Measurements from ENCODE around the gene PIK3R6. TPM values are rescaled to one million over a fixed set of nuclear protein-coding genes. Genes with fewer than 3 reads are reported as not detected.
A peak's percentile ranks its signal among the peaks of the same experiment; 100 is the strongest.

The PIK3R6 gene
- total and polyA plus RNA-seq, 2 experiments from 2014 or later = 0.11 to 0.24 TPM

DNA sequence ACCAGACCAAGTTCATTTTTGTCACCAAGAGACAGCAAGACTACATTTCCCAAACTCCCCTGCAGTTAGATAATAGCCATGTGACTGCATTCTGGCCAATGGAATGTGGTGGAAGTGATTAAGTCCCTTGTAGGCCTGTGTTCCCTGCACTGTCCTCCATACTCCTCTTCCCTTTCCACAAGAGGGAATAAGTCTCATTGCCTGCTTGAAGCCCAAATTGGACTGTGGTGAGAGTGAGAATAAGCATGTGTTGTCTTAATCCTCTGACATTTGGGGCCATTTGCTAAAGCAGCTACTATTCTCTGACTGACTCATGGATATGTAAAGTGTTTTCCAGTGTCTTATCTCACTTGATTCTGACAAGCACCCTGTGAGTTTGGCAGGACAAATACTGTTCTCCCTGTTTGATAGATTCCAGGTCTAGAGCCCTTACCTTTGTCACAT, 20.7 kb downstream of the PIK3R6 start:
- Histone ChIP-seq H3K4me2 (no peak overlapping the region), H3K4me1 (ENCODE audit: insufficient read depth) (no peaks in the 10 kb centered on the region), H3K9me2 (ENCODE audit: insufficient read depth) (0 out of 2 replicates have a peak, but pooled peaks cover 3% of the 10 kb centered on the region), H3K36me3 (ENCODE audit: insufficient read depth) (no peaks in the 10 kb centered on the region; the same call in 1 of the 2 replicates), H3K27me3 (ENCODE audit: insufficient read depth) (no peaks in the 10 kb centered on the region), H2AFZ (peak overlapping the region; percentile 2), H3K27ac (ENCODE audit: low read depth) (no peak overlapping the region), H3K4me3 (no peak overlapping the region), H4K20me1 (replicated peaks; ENCODE audit: insufficient read depth) (no peaks in the 10 kb centered on the region), H3K79me2 (replicated peaks; ENCODE audit: insufficient read depth) (no peaks in the 10 kb centered on the region), H3F3A (replicated peaks; ENCODE audit: low read depth) (no peaks in the 10 kb centered on the region)
- Mint-ChIP-seq H3K27ac (no peak overlapping the region), H3K4me3 (peak overlapping the region; percentile 26; the same call in 2 of the 3 replicates), H3K4me1 (peaks cover 4% of the 10 kb centered on the region; the same call in 1 of the 3 replicates), H3K36me3 (ENCODE audit: low read depth) (no peaks in the 10 kb centered on the region), H3K27me3 (ENCODE audit: insufficient read depth, low read depth, poor library complexity) (peaks cover 4% of the 10 kb centered on the region), H3K9me3 (no peaks in the 10 kb centered on the region)
- DNase-seq (ENCODE audit: low spot score) (peak; percentile 82), ATAC-seq (peak; percentile 100)
- TF ChIP-seq CTCF (conservative IDR thresholded peaks at IDR 0.05; ENCODE audit: low read depth in 2 of 2) (no peak), JUNB (IDR thresholded peaks at IDR 0.05; ENCODE audit: unreplicated experiment) (no peak), EZH2 (IDR thresholded peaks at IDR 0.05; ENCODE audit: low read depth, unreplicated experiment) (no peak), ZNF331 (CRISPR knock-in tag; IDR thresholded peaks at IDR 0.05; ENCODE audit: low read depth) (no peak), ZNF114 (CRISPR knock-in tag; IDR thresholded peaks at IDR 0.05) (no peak), POLR2AphosphoS5 (IDR thresholded peaks at IDR 0.05; ENCODE audit: low read depth) (peak; percentile 56; the same call in 1 of the 2 replicates), NANOG (IDR thresholded peaks at IDR 0.05; ENCODE audit: borderline replicate concordance) (no peak), EZH2phosphoT487 (IDR thresholded peaks at IDR 0.05; ENCODE audit: unreplicated experiment) (no peak), ETS1 (IDR thresholded peaks at IDR 0.05) (peak; percentile 69), CREB1 (CRISPR knock-in tag; IDR thresholded peaks at IDR 0.05; ENCODE audit: low read depth) (no peak), STAT1 (IDR thresholded peaks at IDR 0.05; ENCODE audit: unreplicated experiment) (no peak)
- TF ChIP-seq, protein P1, sequence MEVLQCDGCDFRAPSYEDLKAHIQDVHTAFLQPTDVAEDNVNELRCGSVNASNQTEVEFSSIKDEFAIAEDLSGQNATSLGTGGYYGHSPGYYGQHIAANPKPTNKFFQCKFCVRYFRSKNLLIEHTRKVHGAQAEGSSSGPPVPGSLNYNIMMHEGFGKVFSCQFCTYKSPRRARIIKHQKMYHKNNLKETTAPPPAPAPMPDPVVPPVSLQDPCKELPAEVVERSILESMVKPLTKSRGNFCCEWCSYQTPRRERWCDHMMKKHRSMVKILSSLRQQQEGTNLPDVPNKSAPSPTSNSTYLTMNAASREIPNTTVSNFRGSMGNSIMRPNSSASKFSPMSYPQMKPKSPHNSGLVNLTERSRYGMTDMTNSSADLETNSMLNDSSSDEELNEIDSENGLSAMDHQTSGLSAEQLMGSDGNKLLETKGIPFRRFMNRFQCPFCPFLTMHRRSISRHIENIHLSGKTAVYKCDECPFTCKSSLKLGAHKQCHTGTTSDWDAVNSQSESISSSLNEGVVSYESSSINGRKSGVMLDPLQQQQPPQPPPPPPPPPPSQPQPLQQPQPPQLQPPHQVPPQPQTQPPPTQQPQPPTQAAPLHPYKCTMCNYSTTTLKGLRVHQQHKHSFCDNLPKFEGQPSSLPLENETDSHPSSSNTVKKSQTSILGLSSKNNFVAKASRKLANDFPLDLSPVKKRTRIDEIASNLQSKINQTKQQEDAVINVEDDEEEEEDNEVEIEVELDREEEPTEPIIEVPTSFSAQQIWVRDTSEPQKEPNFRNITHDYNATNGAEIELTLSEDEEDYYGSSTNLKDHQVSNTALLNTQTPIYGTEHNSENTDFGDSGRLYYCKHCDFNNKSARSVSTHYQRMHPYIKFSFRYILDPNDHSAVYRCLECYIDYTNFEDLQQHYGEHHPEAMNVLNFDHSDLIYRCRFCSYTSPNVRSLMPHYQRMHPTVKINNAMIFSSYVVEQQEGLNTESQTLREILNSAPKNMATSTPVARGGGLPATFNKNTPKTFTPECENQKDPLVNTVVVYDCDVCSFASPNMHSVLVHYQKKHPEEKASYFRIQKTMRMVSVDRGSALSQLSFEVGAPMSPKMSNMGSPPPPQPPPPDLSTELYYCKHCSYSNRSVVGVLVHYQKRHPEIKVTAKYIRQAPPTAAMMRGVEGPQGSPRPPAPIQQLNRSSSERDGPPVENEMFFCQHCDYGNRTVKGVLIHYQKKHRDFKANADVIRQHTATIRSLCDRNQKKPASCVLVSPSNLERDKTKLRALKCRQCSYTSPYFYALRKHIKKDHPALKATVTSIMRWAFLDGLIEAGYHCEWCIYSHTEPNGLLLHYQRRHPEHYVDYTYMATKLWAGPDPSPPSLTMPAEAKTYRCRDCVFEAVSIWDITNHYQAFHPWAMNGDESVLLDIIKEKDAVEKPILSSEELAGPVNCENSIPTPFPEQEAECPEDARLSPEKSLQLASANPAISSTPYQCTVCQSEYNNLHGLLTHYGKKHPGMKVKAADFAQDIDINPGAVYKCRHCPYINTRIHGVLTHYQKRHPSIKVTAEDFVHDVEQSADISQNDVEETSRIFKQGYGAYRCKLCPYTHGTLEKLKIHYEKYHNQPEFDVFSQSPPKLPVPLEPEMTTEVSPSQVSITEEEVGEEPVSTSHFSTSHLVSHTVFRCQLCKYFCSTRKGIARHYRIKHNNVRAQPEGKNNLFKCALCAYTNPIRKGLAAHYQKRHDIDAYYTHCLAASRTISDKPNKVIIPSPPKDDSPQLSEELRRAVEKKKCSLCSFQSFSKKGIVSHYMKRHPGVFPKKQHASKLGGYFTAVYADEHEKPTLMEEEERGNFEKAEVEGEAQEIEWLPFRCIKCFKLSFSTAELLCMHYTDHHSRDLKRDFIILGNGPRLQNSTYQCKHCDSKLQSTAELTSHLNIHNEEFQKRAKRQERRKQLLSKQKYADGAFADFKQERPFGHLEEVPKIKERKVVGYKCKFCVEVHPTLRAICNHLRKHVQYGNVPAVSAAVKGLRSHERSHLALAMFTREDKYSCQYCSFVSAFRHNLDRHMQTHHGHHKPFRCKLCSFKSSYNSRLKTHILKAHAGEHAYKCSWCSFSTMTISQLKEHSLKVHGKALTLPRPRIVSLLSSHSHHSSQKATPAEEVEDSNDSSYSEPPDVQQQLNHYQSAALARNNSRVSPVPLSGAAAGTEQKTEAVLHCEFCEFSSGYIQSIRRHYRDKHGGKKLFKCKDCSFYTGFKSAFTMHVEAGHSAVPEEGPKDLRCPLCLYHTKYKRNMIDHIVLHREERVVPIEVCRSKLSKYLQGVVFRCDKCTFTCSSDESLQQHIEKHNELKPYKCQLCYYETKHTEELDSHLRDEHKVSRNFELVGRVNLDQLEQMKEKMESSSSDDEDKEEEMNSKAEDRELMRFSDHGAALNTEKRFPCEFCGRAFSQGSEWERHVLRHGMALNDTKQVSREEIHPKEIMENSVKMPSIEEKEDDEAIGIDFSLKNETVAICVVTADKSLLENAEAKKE (CRISPR knock-in tag; IDR thresholded peaks at IDR 0.05) = no peak
- TF ChIP-seq, protein P2, sequence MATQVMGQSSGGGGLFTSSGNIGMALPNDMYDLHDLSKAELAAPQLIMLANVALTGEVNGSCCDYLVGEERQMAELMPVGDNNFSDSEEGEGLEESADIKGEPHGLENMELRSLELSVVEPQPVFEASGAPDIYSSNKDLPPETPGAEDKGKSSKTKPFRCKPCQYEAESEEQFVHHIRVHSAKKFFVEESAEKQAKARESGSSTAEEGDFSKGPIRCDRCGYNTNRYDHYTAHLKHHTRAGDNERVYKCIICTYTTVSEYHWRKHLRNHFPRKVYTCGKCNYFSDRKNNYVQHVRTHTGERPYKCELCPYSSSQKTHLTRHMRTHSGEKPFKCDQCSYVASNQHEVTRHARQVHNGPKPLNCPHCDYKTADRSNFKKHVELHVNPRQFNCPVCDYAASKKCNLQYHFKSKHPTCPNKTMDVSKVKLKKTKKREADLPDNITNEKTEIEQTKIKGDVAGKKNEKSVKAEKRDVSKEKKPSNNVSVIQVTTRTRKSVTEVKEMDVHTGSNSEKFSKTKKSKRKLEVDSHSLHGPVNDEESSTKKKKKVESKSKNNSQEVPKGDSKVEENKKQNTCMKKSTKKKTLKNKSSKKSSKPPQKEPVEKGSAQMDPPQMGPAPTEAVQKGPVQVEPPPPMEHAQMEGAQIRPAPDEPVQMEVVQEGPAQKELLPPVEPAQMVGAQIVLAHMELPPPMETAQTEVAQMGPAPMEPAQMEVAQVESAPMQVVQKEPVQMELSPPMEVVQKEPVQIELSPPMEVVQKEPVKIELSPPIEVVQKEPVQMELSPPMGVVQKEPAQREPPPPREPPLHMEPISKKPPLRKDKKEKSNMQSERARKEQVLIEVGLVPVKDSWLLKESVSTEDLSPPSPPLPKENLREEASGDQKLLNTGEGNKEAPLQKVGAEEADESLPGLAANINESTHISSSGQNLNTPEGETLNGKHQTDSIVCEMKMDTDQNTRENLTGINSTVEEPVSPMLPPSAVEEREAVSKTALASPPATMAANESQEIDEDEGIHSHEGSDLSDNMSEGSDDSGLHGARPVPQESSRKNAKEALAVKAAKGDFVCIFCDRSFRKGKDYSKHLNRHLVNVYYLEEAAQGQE (IDR thresholded peaks at IDR 0.05; ENCODE audit: unreplicated experiment) = no peak
